ENCODE measurements around the gene MUSTN1.

Gene MUSTN1

DNA sequence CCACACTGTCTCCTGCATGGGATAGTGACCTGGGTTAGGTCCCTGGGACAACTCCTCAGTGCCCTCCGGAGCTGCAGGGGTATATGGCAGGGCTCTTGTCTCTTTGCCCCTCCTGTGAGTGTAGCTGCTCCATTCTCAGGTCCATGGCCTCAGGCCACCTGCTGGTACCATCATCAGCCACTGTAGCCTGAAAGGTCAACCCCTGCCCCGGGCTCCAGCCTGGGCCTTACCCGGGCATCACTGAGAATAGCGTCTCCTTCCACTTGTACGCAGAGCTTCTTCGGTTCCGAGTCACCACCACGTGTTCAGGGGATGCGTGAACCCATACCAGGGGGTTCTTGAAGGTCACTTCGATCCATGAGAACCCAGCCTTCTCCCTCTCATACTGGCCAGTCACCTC is 18.2 kb downstream of the MUSTN1 start:
- no peak overlapping the region for H3K4me3 ChIP-seq (ENCODE audit: low read length)
- TF ChIP-seq ZNF274 (IDR thresholded peaks at IDR 0.05; ENCODE audit: low read depth, low read length) = no peak

DNA sequence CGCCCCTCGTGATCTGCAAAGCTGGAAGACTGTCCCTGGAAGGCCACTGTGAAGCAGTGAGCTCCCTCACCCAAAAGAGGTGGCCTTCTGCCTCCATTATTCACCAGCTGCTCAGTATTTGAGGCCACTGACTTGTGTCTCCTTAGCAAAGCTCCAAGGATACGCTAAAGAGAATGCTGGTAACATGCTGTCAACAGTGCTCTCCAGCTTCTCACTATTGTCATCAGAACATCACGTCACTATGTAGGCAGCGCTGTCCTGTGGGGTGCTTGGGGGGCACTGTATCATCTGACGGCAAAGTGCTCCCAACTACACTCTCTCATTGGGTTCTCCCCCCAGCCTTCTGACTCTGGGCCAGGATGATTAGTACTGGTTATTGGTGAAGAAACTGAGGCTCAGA is 18.6 kb downstream of the MUSTN1 start:
- no peak for TF ChIP-seq ZNF274 (IDR thresholded peaks at IDR 0.05; ENCODE audit: low read depth, low read length)

DNA sequence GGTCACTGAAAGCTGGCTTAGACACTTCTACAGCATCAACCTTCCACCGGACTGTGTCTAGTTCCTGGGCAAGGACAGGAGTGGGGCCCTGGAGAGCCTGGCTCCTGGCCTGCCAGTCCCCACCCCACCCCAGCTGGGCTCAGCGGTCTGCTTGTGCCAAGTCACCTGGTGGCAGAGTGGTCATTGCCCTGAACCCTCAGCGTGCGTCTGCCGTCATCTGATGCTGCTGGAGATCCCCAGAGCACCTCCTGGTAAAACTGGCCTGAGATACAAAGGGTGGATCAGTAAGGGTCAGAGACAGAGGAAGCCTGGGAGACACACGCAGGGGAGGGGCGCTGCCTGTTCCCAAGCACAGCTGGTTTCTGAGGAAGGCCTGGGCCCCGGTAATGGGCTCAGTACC is 21.0 kb downstream of the MUSTN1 start:
- no peak overlapping the region for H3K4me3 ChIP-seq (ENCODE audit: low read length)
- TF ChIP-seq ZNF274 (IDR thresholded peaks at IDR 0.05; ENCODE audit: low read depth, low read length) = no peak

More for the DNA sequence above, 18.6 kb downstream of the MUSTN1 start:
- H3K4me3 ChIP-seq (ENCODE audit: low read length) = no peak overlapping the region

DNA sequence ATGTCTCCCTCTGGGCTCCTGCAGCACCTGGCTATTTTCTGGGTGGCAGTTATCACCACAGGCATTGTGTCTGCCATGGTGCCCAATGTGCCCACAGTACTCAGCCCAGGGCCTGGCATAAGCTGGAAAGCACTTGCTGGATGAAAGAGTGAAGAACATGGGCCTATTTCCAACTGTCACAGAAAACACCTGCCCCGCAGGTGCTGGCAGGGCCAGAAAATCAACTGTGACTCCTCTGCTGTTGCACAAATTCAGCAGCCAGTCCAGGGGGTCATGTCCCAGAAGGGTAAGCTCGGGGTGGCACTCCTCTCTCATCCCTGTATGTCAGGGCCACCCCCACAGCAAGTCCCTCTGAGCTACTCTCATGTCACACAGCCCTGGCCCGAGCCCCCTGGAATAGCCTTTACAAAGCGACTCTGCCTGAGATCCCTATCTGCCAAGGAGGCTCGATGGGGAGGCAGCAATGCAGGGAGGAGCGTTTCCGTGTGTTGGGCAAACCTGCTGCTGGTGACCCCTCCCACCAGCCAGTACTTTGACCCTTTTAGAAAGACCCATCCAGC is 23.3 kb downstream of the MUSTN1 start:
- no peak for TF ChIP-seq ZNF274 (IDR thresholded peaks at IDR 0.05; ENCODE audit: low read depth, low read length)
- H3K4me3 ChIP-seq (ENCODE audit: low read length) = no peak overlapping the region

DNA sequence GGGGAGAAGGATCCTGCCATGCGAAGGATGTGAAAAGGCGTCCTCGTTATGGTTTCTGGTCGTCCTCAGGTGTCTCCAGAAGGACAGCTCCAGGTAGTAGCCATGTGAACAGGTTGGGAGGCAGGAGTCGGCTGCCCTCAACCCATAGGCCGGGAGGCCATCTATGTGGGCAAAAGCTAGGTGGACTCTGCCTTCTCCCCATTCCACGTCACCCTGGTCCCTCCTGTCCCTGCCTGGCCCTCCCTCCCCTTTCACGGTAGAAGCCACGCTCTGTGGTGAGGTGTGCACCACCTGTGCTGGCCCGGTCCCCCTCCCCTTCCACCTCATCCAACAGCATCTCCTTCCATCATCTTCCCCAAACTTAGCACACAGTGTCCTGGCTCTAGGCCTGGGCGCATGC is 23.9 kb downstream of the MUSTN1 start:
- TF ChIP-seq ZNF274 (IDR thresholded peaks at IDR 0.05; ENCODE audit: low read depth, low read length) = no peak
- no peak overlapping the region for H3K4me3 ChIP-seq (ENCODE audit: low read length)

DNA sequence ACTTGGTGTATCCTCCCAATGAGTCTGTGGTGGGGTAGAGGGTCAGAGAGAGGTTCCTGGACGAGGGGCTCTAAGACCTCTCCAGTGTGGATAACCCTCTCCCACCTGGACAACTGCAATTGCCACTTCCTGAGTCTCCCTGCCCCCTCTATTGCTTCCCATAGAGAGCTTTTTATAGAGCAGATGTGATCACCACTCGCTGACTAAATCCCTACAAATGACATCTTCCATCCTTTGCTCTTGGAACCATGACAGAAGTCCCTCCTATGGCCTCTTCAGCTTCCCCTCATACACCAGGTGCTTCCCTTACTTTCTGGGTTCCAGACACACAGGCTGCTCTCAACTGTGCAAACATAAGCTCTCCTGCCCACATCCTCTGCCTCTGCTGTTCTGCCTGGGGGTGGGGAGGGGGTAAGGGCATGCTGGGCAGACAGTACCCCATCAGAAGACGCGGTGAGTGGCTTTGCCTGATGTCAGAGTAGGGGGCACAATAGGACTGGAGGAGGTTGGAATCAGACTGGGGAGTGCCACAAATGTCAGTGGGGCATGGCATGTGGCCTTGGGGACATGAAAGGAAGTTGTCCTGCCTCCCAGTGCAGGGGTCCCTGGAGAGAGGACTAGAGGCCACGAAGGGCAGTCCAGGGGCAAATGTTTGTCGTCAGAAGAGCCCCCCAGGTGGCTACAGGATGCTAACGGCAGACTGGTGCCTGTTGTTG is 25.0 kb downstream of the MUSTN1 start:
- TF ChIP-seq ZNF274 (IDR thresholded peaks at IDR 0.05; ENCODE audit: low read depth, low read length) = no peak
- no peak overlapping the region for H3K4me3 ChIP-seq (ENCODE audit: low read length)

DNA sequence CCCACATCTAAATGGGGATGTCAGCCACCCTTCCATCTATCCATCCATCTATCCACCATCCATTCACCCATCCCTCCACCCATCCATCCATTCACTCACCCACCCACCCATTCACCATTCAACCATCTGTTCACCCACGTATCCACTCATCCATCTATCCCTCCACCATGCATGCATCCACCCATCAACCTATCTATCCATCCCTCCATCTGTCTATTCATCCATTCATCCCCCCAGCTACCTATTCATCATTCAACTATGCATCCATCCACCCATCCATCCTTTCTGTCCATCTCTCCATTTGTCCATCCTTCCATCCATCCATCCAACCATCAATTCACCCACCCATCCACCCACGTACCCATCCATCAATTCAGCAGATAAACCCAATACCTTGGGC is 25.7 kb downstream of the MUSTN1 start:
- H3K4me3 ChIP-seq (ENCODE audit: low read length) = no peak overlapping the region
- no peak for TF ChIP-seq ZNF274 (IDR thresholded peaks at IDR 0.05; ENCODE audit: low read depth, low read length)

DNA sequence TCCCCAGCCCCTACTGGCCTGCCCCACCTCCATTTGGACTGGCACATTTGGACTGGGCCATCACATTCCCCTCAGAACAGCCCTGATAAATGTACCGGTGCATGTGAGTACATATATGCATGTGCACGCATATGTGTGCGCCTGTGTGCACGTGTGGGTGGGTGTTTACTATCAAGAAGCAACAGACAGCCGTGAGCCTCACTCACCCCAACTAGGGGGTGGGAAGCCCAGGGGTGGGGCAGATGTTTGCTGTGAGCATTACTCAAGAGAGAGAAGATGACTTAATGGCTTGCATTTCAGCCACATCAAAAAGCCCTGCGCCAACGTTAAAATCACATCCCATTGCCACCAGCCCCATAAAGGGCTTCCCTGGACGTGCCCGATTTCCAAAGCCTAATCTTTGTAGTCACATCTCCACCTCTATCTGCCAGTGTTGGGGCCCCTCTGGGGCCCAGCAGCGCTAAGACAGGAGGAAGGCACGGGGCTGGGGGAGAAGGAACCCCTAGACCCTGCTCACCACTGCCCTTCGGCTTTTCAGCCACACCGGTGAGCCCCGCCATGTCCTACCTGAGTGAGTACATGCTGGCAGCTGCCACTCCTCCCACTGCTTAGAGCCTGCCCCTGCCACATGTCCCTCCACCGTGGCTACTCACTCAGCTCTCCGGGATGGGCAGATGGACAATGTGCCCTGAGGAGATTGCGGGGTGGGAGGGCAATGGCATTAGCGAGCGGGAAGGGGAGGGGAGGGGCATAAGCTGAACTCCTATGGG is 29.4 kb downstream of the MUSTN1 start:
- H3K4me3 ChIP-seq (ENCODE audit: low read length) = no peak overlapping the region
- TF ChIP-seq ZNF274 (IDR thresholded peaks at IDR 0.05; ENCODE audit: low read depth, low read length) = no peak

DNA sequence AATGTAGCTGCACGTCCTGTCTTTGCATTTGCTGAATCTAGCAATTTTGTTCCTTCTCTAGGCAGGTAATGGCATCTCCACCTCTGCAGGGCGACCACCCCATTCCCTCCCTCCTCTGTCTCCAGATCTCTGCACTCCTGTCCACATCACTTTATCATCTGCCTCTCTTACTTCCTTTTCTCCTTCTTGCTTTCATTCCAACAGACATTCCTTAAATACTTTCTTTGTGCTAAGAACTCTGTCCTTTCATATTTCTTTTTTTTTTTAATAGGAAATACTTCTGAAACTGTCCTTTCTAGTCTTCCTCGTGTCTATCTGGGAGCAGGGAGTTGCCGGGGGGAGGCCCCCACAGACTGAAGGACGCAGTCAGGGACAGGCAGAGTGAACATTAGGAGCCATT is 33.0 kb downstream of the MUSTN1 start:
- TF ChIP-seq ZNF274 (IDR thresholded peaks at IDR 0.05; ENCODE audit: low read depth, low read length) = no peak
- H3K4me3 ChIP-seq (ENCODE audit: low read length) = no peak overlapping the region

DNA sequence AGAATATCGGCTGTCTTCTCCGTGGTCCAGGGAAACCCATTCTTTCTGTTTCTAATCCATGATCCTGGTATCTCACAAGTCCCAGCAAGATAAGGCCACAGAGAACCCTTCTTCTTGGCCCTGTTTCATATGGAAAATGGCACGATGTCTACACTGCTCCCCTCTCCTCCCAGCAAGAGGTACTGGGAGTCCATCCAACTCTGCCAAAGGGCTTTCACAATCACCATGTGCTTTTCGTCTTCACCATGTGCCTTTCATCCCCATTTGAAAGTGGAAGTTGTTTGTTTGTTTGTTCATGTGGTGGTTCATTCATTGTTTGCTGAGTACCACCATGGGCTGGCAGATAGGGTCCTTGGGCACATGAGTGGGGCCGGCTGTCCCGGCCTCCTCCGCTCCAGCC is 34.7 kb downstream of the MUSTN1 start:
- no peak overlapping the region for H3K4me3 ChIP-seq (ENCODE audit: low read length)
- TF ChIP-seq ZNF274 (IDR thresholded peaks at IDR 0.05; ENCODE audit: low read depth, low read length) = no peak

DNA sequence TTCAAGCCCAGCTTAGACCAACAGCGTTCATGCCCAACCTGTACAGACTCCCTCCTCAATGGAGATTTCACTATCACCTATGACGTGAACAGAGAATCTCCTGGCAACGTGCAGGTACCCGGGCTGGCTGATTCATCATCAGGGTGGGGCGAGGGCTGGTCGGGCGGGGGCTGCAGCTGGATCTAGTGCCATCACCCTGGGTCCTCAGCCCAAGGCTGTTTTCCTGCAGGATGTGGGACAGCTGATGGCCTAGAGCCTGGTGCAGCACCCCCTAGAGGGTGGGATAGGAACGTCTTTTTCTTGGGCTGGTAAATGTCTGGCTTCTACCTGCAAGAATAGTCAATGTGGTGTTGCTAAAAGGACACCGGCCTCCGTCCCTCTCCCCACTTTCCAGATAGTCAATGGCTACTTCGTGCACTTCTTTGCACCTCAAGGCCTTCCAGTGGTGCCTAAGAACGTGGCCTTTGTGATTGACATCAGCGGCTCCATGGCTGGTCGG is 35.8 kb downstream of the MUSTN1 start:
- no peak overlapping the region for H3K4me3 ChIP-seq (ENCODE audit: low read length)
- TF ChIP-seq ZNF274 (IDR thresholded peaks at IDR 0.05; ENCODE audit: low read depth, low read length) = no peak

DNA sequence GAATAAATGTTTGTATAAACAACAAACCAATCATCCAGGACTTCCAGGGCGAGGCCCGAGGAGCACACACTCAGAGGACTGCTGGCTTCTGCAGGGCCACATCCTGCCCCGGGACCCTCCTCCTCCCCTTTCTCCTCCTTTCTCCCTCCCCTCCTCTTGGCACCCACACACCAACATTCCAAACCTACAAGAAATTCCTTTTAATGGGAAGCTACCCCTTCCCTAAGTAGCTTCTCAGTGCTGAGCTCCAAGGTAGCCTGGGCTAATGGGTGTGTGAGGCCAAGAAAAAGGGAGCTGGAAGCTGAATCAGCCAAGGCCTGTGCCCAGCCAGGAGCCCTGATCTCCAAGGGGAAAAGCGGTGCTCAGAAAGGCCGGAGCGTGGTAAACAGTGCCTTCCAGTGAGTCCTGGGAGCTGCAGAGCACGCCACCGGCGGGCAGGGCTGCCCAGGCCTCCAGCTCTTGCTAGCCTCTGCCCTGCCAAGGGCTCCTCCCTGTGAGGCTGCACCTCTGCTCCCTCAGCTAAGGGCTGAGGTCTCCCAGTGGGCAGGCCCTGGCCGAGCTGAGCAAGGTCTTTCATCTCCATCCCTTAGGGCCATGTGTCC is 36.3 kb downstream of the MUSTN1 start:
- H3K4me3 ChIP-seq (ENCODE audit: low read length) = no peak overlapping the region
- TF ChIP-seq ZNF274 (IDR thresholded peaks at IDR 0.05; ENCODE audit: low read depth, low read length) = no peak

DNA sequence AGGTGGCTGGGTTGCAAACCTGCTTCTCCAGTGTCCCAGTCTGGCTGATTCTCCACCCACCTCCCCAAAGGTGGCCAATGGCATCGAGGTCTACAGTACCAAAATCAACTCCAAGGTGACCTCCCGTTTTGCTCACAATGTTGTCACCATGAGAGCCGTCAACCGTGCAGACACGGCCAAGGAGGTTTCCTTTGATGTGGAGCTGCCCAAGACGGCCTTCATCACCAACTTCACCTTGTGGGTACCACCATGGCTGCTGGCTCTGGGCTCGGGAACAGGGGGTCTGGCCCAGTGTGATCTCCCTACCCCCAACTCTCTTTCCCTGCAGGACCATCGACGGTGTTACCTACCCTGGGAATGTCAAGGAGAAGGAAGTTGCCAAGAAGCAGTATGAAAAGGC is 38.4 kb downstream of the MUSTN1 start:
- TF ChIP-seq ZNF274 (IDR thresholded peaks at IDR 0.05; ENCODE audit: low read depth, low read length) = no peak
- H3K4me3 ChIP-seq (ENCODE audit: low read length) = no peak overlapping the region

DNA sequence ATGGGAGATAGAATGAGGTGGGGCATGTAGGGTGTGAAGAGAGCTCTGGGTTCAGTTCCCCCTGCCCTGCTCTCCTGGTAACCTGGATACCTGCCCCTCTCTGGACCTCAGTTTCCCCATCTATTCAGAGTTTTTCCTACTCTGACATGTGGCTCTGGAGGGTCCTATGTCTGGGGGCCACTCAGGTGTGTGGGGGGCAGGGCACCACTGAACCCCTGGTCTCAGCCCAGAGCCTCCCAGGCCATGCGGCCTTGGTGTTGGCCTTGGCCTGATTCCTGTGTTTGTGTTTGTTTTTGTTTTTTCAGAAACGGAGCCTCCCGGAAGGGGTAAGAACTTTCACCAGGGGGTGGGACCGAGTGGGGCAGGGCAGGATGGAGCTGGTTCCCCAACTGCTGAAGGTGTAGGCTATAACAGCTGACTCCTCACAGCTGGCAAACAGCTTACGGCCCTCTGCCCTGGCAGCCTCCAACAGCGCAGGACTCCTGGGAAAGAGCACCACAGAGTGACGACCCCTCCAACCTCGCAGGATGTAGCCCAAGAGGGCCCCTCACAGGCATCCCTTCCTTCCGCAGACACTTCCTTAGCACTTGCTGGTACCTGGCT is 39.4 kb downstream of the MUSTN1 start:
- TF ChIP-seq ZNF274 (IDR thresholded peaks at IDR 0.05; ENCODE audit: low read depth, low read length) = no peak
- H3K4me3 ChIP-seq (ENCODE audit: low read length) = no peak overlapping the region
